ENCODE data around the gene WFIKKN1. TPM values are rescaled to one million over a fixed set of nuclear protein-coding genes. Genes with fewer than 3 reads are reported as not detected.
A peak's percentile ranks its signal among the peaks of the same experiment; 100 is the strongest.

WFIKKN1 gene
- total and polyA plus RNA-seq, 2 of the 4 experiments (the other 2 are of a cell fraction), result 0.10 TPM; not detected in 1

DNA sequence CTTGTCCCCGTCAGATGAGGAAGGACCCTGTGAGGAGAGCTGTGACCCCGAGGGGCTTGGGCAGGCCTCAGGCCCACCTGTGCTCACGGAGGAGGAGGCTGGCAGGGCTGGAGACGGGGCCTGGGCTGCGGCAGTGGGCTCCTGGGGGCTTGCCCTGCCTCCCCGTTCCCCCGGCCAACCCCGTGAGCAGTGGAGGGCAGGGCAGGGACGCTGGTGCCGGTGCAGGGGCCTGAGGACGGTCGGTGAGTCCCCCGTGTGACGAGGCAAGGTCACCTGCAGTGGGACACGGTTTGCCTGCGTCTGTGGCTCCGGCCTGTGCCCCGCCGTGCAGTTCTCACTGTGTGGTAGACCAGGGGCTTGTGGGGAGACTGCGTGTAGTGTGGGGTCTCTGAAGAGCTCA is 28.8 kb downstream of the WFIKKN1 start (continued):
- no peak for TF ChIP-seq USF2 (IDR thresholded peaks at IDR 0.05; ENCODE audit: low read depth, low read length)

DNA sequence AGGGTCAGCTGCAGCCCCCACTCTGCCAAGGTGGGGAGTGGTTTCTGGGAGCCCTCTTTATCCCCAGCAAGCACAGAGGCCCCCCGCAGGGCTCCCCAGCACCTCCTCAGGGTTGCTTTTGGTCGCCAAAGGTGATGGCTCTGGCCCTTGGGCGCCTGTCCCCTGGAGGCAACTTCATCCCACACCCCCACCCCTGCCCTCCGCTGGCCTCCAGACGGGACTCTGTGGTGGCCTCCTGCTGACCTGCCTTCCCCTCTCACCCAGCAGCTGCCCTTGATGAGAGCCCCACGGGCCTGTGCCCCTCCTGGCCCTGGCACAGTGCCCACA is 29.3 kb downstream of the WFIKKN1 start:
- in situ Hi-C loops (cut with MboI; ENCODE audit: low sequenced_read_pairs) (no loop called here), intact Hi-C loops (cut with micrococcal nuclease) (loop anchor here (2.0 kb wide), 1 partner anchor 81 kb away; no protein-coding TSS in a partner anchor)

More for the DNA sequence above, 29.3 kb downstream of the WFIKKN1 start:
- Histone ChIP-seq H3K18ac (ENCODE audit: low read depth, low read length) (no peak overlapping the region), H2AK9ac (replicated peaks; ENCODE audit: low read depth, low read length, poor library complexity) (peak overlapping the region; percentile 28), H3K36me3 (ENCODE audit: control insufficient read depth, insufficient read depth, low read length) (peaks cover 4% of the 10 kb centered on the region), H3K14ac (replicated peaks; ENCODE audit: low read depth, low read length) (no peak overlapping the region), H3K27ac (ENCODE audit: insufficient read depth, low read length) (no peak overlapping the region), H4K5ac (ENCODE audit: low read depth, low read length) (no peak overlapping the region), H2BK15ac (ENCODE audit: low read depth, low read length) (no peak overlapping the region), H3K23ac (ENCODE audit: low read depth, low read length) (no peak overlapping the region), H3K4me1 (ENCODE audit: control insufficient read depth, insufficient read depth, low read length) (peaks cover 5% of the 10 kb centered on the region), H3K4ac (ENCODE audit: low read depth, low read length) (no peak overlapping the region), H3K4me3 (ENCODE audit: insufficient read depth, low read depth, low read length) (no peak overlapping the region), H3K9me3 (ENCODE audit: control insufficient read depth, insufficient read depth, low read length) (no peaks in the 10 kb centered on the region), H3K4me2 (ENCODE audit: low read depth, low read length) (no peak overlapping the region), H3K79me1 (ENCODE audit: low read depth in 1 of 2, low read length in 2 of 2) (no peaks in the 10 kb centered on the region), H4K20me1 (ENCODE audit: insufficient read depth, low read length) (no peaks in the 10 kb centered on the region), H4K91ac (ENCODE audit: insufficient read depth, low read depth, low read length) (no peak overlapping the region), H2BK5ac (ENCODE audit: low read depth, low read length, poor library complexity, severe bottlenecking) (no peak overlapping the region), H3K9ac (ENCODE audit: low read depth, low read length) (no peak overlapping the region), H3K9me1 (ENCODE audit: insufficient read depth, low read length) (no peaks in the 10 kb centered on the region), H3K27me3 (ENCODE audit: control insufficient read depth, insufficient read depth, low read length) (no peaks in the 10 kb centered on the region), H2AFZ (replicated peaks; ENCODE audit: low read length, poor library complexity) (no peak overlapping the region), H3K56ac (ENCODE audit: extremely low read depth, insufficient read depth, low read length) (no peak overlapping the region), H4K8ac (ENCODE audit: low read depth in 2 of 2, low read length in 2 of 2) (no peak overlapping the region), H2AK5ac (ENCODE audit: low read depth, low read length) (no peak overlapping the region), H2BK120ac (ENCODE audit: low read depth, low read length) (no peak overlapping the region), H2BK20ac (ENCODE audit: low read depth, low read length) (no peak overlapping the region)
- 48% methylated on average over 2 of the region's 6 CpGs; no CpG with 5 or more reads in 1 of the 2 experiments for WGBS, 2 experiments (ENCODE audit: extremely low coverage in 2 of 2, insufficient read length in 1 of 2)
- ChIA-PET CTCF (interaction anchor here (0.7 kb wide), 1 partner anchor 12 kb away, joined by 3 read pairs; no protein-coding TSS in a partner anchor), POLR2A (ENCODE audit: unreplicated experiment) (no interaction called here)
- TF ChIP-seq MAFK (IDR thresholded peaks at IDR 0.05; ENCODE audit: low read depth, low read length), result no peak
- TF ChIP-seq SMC3 (IDR thresholded peaks at IDR 0.05; ENCODE audit: low read depth, low read length), result no peak
- TF ChIP-seq, protein P1, sequence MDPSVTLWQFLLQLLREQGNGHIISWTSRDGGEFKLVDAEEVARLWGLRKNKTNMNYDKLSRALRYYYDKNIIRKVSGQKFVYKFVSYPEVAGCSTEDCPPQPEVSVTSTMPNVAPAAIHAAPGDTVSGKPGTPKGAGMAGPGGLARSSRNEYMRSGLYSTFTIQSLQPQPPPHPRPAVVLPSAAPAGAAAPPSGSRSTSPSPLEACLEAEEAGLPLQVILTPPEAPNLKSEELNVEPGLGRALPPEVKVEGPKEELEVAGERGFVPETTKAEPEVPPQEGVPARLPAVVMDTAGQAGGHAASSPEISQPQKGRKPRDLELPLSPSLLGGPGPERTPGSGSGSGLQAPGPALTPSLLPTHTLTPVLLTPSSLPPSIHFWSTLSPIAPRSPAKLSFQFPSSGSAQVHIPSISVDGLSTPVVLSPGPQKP (IDR thresholded peaks at IDR 0.05; ENCODE audit: borderline replicate concordance, low read depth, low read length), result no peak
- no peak for TF ChIP-seq FOS (IDR thresholded peaks at IDR 0.05; ENCODE audit: low read depth, low read length)
- no peak for TF ChIP-seq CEBPB (IDR thresholded peaks at IDR 0.05; ENCODE audit: low read depth, low read length)
- no peak for TF ChIP-seq CHD1 (IDR thresholded peaks at IDR 0.05; ENCODE audit: low read depth, low read length)
- TF ChIP-seq BHLHE40 (IDR thresholded peaks at IDR 0.05; ENCODE audit: low read depth, low read length), result no peak
- TF ChIP-seq USF2 (IDR thresholded peaks at IDR 0.05; ENCODE audit: low read depth, low read length), result no peak
- no peak for TF ChIP-seq RAD21 (IDR thresholded peaks at IDR 0.05; ENCODE audit: low read length)
- DNase-seq (no peak), ATAC-seq (ENCODE audit: low read depth) (no peak)
- dilution Hi-C loops (cut with HindIII; ENCODE audit: low sequenced_read_pairs, unreplicated experiment), result no loop called here
- no TSS peak for BruUV-seq (replicated peaks)
